Glutamatergic neuron (in vitro differentiated cells): Measurements from ENCODE around the gene ZNF239. TPM values are rescaled to one million over a fixed set of nuclear protein-coding genes. Genes with fewer than 3 reads are reported as not detected.

Experiments used
- DNase-seq: peaks from one replicate; pipeline ENCODE4 v3.0.0; 2022
- H3K27ac Mint-ChIP-seq: one replicate; pipeline ENCODE4 v1.8.0; 2020; ENCODE audit warnings: mild to moderate bottlenecking, mixed read lengths, inconsistent platforms; ENCODE audit not compliant: unreplicated experiment
- H3K27me3 Mint-ChIP-seq: one replicate; pipeline ENCODE4 v1.8.0; 2020; ENCODE audit warnings: mild to moderate bottlenecking, moderate library complexity, mixed read lengths, inconsistent platforms; ENCODE audit not compliant: unreplicated experiment
- H3K36me3 Mint-ChIP-seq: one replicate; pipeline ENCODE4 v1.8.0; 2020; ENCODE audit warnings: mild to moderate bottlenecking, mixed read lengths, inconsistent platforms; ENCODE audit not compliant: unreplicated experiment
- H3K4me1 Mint-ChIP-seq: one replicate; pipeline ENCODE4 v1.8.0; 2020; ENCODE audit warnings: mild to moderate bottlenecking, low read depth, mixed read lengths, inconsistent platforms; ENCODE audit not compliant: unreplicated experiment
- H3K4me3 Mint-ChIP-seq: one replicate; pipeline ENCODE4 v1.8.0; 2020; ENCODE audit warnings: mild to moderate bottlenecking, mixed read lengths, inconsistent platforms; ENCODE audit not compliant: unreplicated experiment
- H3K9me3 Mint-ChIP-seq: one replicate; pipeline ENCODE4 v1.8.0; 2020; ENCODE audit warnings: mild to moderate bottlenecking, moderate library complexity, mixed read lengths, inconsistent platforms; ENCODE audit not compliant: unreplicated experiment
- CTCF ChIP-seq: fragments of 200-600 bp; sonication (generic); IDR thresholded peaks from one replicate; pipeline ENCODE4 v1.5.0; 2021; ENCODE audit not compliant: partially characterized antibody, unreplicated experiment
- total RNA-seq: library from RNA; stranded (reverse); fragmentation: NEBNext Ultra II Directional; extraction: Animal tissue kit (Norgen Biotek cat#: 25700); gene quantifications from one replicate; pipeline ENCODE4 v1.2.1, GENCODE V29; 2021; ENCODE audit not compliant: unreplicated experiment

ZNF239 gene
- total RNA-seq, 1 donor from 2014 or later, result 4.1 TPM

DNA sequence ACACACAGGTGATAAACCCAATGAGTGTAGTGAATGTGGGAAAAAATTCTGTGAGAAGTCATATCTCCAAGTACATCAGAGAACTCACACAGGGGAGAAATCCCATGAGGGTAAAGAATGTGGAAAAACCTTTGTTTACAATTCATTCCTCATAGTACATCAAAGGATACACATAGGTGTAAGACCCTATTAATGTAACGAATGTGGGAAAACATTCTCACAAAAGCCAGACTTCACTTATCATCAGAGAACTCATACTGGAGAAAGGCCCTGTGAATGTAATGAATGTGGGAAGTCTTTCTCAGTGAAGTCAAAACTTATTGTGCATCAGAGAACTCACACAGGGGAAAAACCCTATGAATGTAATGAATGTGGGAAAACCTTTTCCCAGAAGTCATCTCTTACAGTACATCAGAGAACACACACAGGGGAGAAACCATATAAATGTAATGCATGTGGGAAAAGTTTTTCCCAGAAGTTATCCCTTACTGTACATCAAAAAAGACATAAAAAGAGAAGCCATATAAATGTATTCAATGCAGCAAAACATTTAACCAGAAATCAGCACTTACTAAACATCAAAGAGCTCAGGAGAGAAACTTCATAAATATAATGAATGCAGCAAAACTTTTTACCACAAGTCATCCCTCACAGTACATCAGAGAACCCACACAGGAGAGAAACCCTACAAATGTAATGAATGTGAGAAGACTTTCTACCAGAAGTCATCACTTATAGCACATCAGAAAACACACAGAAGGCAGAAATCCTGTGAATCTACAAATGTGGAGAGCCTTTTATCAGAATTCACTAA is 49.8 kb downstream of the ZNF239 start:
- Mint-ChIP-seq H3K36me3 (peaks cover 20% of the 10 kb centered on the region), H3K27ac (no peak overlapping the region), H3K9me3 (peaks cover 16% of the 10 kb centered on the region), H3K4me1 (no peaks in the 10 kb centered on the region), H3K27me3 (peaks cover 6% of the 10 kb centered on the region), H3K4me3 (no peak overlapping the region)
- DNase-seq, result no peak
- no peak for TF ChIP-seq CTCF

Other genes starting within 250 kb of the ZNF239 start
- not detected for gene FXYD4, start 203.0 kb downstream of the ZNF239 start, total RNA-seq
- 99.7 TPM for gene HNRNPF, start 165.4 kb downstream of the ZNF239 start, total RNA-seq
- 2.1 TPM for gene ZNF487, start 137.5 kb downstream of the ZNF239 start, total RNA-seq
- 3.4 TPM for gene ZNF485, start 31.8 kb upstream of the ZNF239 start, total RNA-seq
- 32.1 TPM for gene ZNF32, start 74.3 kb upstream of the ZNF239 start, total RNA-seq